Fibroblast of mammary gland (primary cell): ENCODE data around the gene AP2B1.
"Not testable (repeated sequence)": the region's sequence is repeated elsewhere in the genome, so short reads cannot be mapped to it uniquely, and the experiment has no call there.

ENCODE experiments used
- DNase-seq: peaks from one replicate; pipeline ENCODE4 v3.0.0-alpha.2; 2010; ENCODE audit warnings: low read depth
- H3K4me3 ChIP-seq: 2 replicates; pipeline ENCODE4 v1.5.1; 2011; ENCODE audit warnings: low read depth, mild to moderate bottlenecking, low read length, moderate library complexity; ENCODE audit not compliant: control insufficient read depth
- TF ChIP-seq, protein P1 (sequence below): conservative IDR thresholded peaks from 2 replicates; pipeline ENCODE4 v1.5.1; 2011; ENCODE audit warnings: low read depth, low read length, inconsistent platforms; ENCODE audit not compliant: control insufficient read depth, insufficient read depth

The AP2B1 gene

GRCh38 chr17:35605678-35606077 lies 18.6 kb downstream of the AP2B1 start:
- H3K4me3 ChIP-seq, result no peak overlapping the region
- peak; percentile 76 for DNase-seq
- TF ChIP-seq, protein P1, sequence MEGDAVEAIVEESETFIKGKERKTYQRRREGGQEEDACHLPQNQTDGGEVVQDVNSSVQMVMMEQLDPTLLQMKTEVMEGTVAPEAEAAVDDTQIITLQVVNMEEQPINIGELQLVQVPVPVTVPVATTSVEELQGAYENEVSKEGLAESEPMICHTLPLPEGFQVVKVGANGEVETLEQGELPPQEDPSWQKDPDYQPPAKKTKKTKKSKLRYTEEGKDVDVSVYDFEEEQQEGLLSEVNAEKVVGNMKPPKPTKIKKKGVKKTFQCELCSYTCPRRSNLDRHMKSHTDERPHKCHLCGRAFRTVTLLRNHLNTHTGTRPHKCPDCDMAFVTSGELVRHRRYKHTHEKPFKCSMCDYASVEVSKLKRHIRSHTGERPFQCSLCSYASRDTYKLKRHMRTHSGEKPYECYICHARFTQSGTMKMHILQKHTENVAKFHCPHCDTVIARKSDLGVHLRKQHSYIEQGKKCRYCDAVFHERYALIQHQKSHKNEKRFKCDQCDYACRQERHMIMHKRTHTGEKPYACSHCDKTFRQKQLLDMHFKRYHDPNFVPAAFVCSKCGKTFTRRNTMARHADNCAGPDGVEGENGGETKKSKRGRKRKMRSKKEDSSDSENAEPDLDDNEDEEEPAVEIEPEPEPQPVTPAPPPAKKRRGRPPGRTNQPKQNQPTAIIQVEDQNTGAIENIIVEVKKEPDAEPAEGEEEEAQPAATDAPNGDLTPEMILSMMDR, result no peak

DNA sequence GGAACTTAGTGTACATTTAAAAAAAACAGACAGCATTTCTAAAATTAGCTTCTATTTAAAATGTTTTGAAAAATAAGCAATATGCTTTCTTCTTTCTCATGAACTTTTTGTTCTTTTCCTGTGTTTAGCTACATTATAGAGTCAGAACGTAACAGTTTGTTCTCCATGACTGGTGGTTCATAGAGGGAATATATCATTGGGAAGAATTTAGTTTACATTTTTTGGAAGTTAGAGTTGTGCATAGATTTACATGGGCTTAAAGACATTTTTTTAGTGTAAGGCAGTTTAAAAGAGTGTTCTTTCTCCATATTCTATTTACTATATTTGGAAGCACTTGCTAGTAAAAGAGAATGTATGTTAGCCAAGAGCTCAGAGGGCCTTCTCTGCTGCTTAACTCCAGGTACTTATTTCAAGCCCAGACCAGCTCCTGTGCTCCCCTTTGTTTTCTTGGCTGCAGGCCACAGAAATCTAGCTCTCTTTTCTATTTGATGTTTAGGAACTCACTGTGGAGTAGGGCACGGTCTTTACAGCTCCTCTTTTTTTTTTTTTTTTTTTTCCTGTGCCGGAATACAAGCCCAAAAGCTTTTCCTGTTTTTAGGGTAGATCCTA lies 20.2 kb downstream of the AP2B1 start:
- H3K4me3 ChIP-seq, result no peak overlapping the region
- no peak for DNase-seq
- TF ChIP-seq, protein P1, result no peak

- TF ChIP-seq, protein P1, result no peak
- no peak overlapping the region for H3K4me3 ChIP-seq
- no peak for DNase-seq
Observed at GRCh38 chr17:35609831-35610230, 22.7 kb downstream of the AP2B1 start.

DNA sequence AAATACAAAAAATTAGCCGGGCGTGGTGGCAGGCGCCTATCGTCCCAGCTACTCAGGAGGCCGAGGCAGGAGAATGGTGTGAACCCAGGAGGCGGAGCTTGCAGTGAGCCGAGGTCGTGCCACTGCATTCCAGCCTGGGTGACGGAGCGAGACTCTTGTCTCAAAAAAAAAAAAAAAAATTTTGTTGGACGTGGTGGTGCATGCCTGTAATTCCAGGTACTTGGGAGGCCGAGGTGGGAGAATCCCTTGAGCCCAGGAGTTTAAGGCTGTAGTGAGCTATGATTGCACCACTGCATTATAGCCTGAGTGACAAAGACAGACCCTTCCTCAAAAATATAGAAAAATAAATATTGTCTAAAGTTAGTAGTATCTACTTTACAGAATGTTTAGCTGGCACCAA lies 23.6 kb downstream of the AP2B1 start:
- not testable (repeated sequence) for H3K4me3 ChIP-seq, DNase-seq

DNA sequence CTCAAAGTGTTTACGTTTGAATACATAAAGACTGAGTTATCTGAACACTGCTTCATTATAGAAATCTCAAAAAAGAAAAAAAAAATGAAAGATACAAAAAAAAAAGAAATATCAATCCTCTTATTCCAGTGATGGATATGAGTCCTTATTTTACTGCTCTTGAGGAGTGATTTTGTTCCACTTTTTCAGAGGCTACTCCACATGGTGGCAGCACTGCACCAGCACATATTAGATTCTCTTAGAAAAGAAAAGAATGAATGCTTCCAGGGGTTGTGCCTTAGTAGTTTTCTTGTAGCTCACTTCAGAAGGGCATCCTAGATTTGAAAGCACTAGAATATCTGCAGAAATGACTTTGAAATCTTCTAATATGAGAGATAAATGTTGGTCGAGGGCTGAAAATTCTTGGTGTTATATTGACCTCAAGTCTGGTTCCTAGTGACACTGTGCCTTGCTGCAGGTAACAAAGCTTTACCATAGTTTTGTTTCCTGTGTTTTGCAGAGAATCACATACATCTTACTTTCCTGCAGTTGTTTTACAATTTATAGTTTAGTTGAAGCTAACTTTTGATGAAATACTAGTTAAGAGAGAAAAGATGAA lies 25.9 kb downstream of the AP2B1 start:
- no peak overlapping the region for H3K4me3 ChIP-seq
- peak; percentile 59 for DNase-seq
- TF ChIP-seq, protein P1, result peak; percentile 67

GRCh38 chr17:35614810-35615209 lies 27.7 kb downstream of the AP2B1 start:
- no peak overlapping the region for H3K4me3 ChIP-seq
- TF ChIP-seq, protein P1, result no peak
- no peak for DNase-seq

DNA sequence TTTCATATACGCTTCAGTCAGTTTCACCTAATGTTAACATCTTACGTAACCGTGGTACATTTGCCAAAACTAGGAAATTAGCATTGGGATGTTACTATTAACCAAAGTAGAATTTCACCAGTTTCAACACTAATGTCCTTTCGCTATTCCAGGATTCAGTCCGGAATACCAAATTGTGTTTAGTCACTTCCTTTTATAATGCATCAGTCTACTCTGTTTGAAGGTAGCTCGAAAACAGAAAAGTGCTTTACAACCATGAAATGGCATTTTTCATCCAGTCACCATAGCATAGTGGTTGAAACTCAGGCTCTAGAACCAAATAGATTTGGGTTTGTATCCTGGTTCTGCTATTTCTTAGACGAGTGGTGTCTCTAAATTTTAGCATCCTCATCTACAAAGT lies 29.4 kb downstream of the AP2B1 start:
- TF ChIP-seq, protein P1, result no peak
- H3K4me3 ChIP-seq, result no peak overlapping the region
- DNase-seq, result no peak
